GM12873 (cell line): Measurements from ENCODE around the gene PMM1.

ENCODE experiments used
- TF ChIP-seq, protein P1 (sequence below): IDR thresholded peaks from 2 replicates; pipeline ENCODE4 v1.5.1; 2012; ENCODE audit warnings: low read depth, mild to moderate bottlenecking, moderate library complexity, low read length, control low read depth; ENCODE audit not compliant: insufficient read depth; ENCODE audit errors: missing control alignments

PMM1 gene

DNA sequence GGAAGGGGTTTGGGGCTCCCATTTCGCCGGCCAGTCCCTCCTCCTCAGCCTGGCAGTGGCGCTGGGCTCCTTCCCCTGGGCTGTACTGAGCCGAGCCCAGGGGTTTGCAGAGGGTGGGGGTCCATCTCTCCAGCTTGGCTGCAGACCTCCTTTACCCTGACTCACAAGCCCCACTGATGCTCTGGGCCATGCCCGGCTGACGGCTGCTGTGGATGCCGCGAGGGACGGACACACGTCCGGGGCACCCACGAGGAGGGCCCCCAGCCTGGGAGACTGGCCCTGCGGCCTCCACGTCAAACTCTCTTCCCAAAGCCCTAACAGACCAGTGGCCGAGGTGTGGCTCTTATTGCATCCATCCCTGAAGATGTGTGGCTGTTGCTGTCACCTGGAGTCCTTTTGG, 14.1 kb downstream of the PMM1 start:
- TF ChIP-seq, protein P1, sequence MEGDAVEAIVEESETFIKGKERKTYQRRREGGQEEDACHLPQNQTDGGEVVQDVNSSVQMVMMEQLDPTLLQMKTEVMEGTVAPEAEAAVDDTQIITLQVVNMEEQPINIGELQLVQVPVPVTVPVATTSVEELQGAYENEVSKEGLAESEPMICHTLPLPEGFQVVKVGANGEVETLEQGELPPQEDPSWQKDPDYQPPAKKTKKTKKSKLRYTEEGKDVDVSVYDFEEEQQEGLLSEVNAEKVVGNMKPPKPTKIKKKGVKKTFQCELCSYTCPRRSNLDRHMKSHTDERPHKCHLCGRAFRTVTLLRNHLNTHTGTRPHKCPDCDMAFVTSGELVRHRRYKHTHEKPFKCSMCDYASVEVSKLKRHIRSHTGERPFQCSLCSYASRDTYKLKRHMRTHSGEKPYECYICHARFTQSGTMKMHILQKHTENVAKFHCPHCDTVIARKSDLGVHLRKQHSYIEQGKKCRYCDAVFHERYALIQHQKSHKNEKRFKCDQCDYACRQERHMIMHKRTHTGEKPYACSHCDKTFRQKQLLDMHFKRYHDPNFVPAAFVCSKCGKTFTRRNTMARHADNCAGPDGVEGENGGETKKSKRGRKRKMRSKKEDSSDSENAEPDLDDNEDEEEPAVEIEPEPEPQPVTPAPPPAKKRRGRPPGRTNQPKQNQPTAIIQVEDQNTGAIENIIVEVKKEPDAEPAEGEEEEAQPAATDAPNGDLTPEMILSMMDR: no peak

DNA sequence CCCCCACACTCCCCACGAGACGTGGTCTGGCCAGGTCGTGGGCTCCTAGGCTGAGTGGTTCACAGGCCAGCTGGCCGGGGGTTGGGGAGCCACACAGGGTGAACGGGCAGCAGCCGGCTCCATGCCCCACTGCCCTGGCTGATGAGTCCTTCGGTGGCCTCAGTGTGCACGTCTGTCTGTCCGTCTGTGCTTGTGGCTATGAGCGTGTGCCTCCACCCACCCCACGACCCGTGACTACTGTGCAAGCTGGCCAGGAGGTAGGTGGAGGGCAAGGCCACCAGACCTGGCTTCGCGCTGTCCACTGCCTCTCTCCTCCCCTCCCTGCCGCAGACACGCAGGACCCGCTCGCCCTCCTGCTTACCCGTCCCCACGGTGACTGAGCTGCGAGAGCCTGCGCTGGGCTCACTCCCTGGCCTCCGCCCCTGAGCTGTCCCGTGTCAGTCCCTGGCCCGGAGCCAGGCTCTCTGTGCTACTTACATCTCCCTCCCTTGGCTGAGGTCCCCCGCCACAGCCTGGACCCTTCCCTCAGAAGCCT, 14.7 kb downstream of the PMM1 start:
- TF ChIP-seq, protein P1: no peak

DNA sequence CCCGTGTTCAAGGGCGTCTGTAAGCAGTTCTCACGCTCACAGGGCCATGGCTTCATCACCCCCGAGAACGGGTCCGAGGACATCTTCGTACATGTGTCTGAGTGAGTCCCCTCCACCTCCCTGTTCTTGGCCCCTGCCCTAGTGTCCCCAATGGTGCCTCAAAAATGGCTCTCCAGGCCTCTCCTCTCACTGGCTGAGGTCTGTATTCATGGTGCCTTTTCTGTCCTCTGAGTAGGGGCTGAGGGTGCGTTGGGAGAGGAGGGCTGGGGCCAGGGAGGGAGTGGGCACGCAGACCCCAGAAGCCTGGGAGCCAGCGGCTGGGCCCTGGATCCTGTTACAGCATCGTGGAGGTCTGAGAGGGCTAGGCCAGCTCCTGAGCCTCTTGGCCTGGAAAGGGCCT, 16.0 kb downstream of the PMM1 start:
- TF ChIP-seq, protein P1: no peak

DNA sequence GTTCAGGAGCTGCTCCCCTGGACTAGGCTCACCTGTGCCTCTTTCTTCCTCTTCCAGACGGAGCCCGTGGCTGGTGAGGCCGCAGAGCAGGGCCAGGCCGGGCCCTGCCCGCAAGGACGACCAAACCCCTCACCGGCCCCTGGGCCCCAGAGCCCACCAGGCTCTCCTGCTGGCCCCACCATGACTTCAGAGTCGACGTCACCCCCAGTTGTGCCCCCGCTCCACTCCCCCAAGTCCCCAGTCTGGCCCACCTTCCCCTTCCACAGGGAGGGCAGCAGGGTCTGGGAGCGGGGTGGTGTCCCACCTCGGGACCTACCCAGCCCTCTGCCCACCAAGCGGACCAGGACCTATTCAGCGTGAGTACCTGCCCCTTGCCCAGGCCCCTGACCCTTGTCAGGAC, 17.9 kb downstream of the PMM1 start:
- TF ChIP-seq, protein P1: no peak

DNA sequence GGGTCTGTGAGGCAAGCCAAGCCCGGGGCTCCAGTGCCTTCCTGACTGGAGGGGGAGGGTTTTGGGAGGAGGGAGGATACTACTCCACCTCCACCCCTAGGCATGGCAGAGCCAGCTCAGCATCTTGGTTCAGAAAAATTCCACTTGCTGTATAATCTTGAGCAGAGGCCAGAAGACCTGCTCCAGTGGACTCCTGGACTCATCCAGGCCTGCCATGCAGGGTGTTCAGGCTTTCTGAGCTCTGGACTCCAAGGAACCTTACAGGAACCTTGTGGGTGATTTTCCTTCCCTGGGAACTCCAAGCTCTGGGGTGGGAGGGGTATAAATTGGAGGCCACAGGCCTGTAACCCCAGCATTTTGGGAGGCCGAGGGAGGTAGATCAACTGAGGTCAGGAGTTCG, 19.4 kb downstream of the PMM1 start:
- TF ChIP-seq, protein P1: no peak

DNA sequence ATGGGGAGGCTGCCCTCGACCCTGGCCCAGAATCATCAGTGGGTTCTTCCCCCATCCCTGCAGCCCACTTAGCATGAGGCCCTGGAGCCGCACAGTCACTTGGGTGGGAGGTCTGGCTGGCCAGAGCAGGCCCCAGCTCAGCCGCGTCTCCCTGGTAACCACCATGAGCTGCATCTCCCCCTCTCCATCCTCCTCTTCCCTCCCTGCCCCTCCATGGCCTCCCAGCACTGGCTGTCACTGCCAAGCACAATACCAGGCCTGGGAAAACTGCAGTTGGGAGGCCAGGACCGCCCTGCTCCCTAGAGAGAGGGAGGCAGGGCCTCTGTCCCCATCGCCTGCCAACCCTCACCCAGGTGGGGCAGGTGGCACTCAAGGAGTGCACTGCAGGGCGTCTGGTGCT, 20.8 kb downstream of the PMM1 start:
- TF ChIP-seq, protein P1: no peak

DNA sequence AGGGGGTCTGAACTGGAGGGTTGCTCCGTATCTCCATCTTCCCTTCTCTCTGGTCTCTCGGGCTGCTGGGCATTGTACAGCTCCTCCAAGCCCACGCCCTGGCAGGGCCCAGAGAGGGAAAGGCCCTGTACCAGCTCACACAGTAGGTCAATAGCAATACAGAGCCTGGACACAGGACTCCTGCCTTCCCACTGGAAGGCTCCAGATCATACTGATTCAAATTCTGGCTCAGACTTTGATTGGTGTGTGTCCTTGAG, 22.2 kb downstream of the PMM1 start:
- TF ChIP-seq, protein P1: no peak
